Naive thymus-derived CD4-positive, alpha-beta T cell (primary cell): ENCODE results near the gene MRPL3. TPM values are rescaled to one million over a fixed set of nuclear protein-coding genes. Genes with fewer than 3 reads are reported as not detected.
A peak's percentile ranks its signal among the peaks of the same experiment; 100 is the strongest.

ENCODE experiments used
- ATAC-seq: fragments of 150-1000 bp; cut with Tn5 transposase; 2 replicates; pipeline ENCODE4 v1.10.0; 2021; ENCODE audit warnings: mild to moderate bottlenecking, moderate library complexity
- CTCF ChIA-PET: fragments of 350-600 bp; sonication (Branson Sonifier 250); formaldehyde crosslinking; loops from one replicate; lab custom pipeline; 2021; ENCODE audit warnings: antibody characterized with exemption; lab: Charles Lee
- POLR2A ChIA-PET: fragments of 350-600 bp; sonication (Branson Sonifier 250); formaldehyde crosslinking; loops from one replicate; lab custom pipeline; 2021; ENCODE audit warnings: antibody characterized with exemption, inconsistent platforms; lab: Charles Lee
- DNase-seq, 9 donors: peaks; one replicate each; pipeline versions ENCODE4 v3.0.0 to v3.0.0-alpha.2; 2020 to 2022; ENCODE audit warnings: mixed read lengths in 1 of 9
- H3K27ac ChIP-seq: one replicate; pipeline ENCODE4 v1.7.0; 2013; ENCODE audit warnings: mild to moderate bottlenecking, low read depth, low read length, moderate library complexity
- H3K27me3 ChIP-seq, 2 donors: one replicate each; pipeline ENCODE4 v1.7.0; 2013; ENCODE audit warnings: low read length in 2 of 2, mild to moderate bottlenecking in 2 of 2, moderate library complexity in 2 of 2; ENCODE audit not compliant: control insufficient read depth in 2 of 2, insufficient read depth in 2 of 2
- H3K36me3 ChIP-seq, 3 experiments: 1 replicate in 2 of 3; 2 replicates in 1 of 3; pipeline ENCODE4 v1.7.0; 2013; ENCODE audit warnings: low read length in 3 of 3, mild to moderate bottlenecking in 3 of 3, moderate library complexity in 1 of 3; ENCODE audit not compliant: insufficient read depth in 3 of 3, control insufficient read depth in 2 of 3
- H3K4me1 ChIP-seq, 2 donors: one replicate each; pipeline ENCODE4 v1.7.0; 2013; ENCODE audit warnings: low read length in 2 of 2, mild to moderate bottlenecking in 2 of 2, moderate library complexity in 1 of 2; ENCODE audit not compliant: control insufficient read depth in 2 of 2, insufficient read depth in 2 of 2
- H3K4me3 ChIP-seq: 2 replicates; pipeline ENCODE4 v1.7.0; 2013; ENCODE audit warnings: mild to moderate bottlenecking, low read length
- H3K9me3 ChIP-seq, 3 experiments: 1 replicate in 2 of 3; 2 replicates in 1 of 3; pipeline ENCODE4 v1.7.0; 2013; ENCODE audit warnings: low read length in 3 of 3; ENCODE audit not compliant: control insufficient read depth in 2 of 3
- H3K27ac Mint-ChIP-seq, 9 donors: one replicate each; pipeline ENCODE4 v1.8.0; 2020 to 2022; ENCODE audit warnings: mixed read lengths in 9 of 9, mild to moderate bottlenecking in 8 of 9, moderate library complexity in 5 of 9, inconsistent platforms in 2 of 9
- H3K27me3 Mint-ChIP-seq, 5 donors: one replicate each; pipeline ENCODE4 v1.8.0; 2021 to 2022; ENCODE audit warnings: mixed read lengths in 5 of 5, mild to moderate bottlenecking in 1 of 5
- H3K36me3 Mint-ChIP-seq, 5 donors: one replicate each; pipeline ENCODE4 v1.8.0; 2020 to 2022; ENCODE audit warnings: mixed read lengths in 5 of 5, mild to moderate bottlenecking in 3 of 5, inconsistent platforms in 1 of 5
- H3K4me1 Mint-ChIP-seq, 7 donors: one replicate each; pipeline ENCODE4 v1.8.0; 2020 to 2022; ENCODE audit warnings: mixed read lengths in 7 of 7, mild to moderate bottlenecking in 3 of 7, inconsistent platforms in 1 of 7
- H3K4me3 Mint-ChIP-seq, 10 donors: one replicate each; pipeline ENCODE4 v1.8.0; 2020 to 2022; ENCODE audit warnings: mild to moderate bottlenecking in 10 of 10, mixed read lengths in 10 of 10, moderate library complexity in 6 of 10, inconsistent platforms in 2 of 10
- H3K9me3 Mint-ChIP-seq, 11 donors: one replicate each; pipeline ENCODE4 v1.8.0; 2020 to 2022; ENCODE audit warnings: mixed read lengths in 11 of 11, mild to moderate bottlenecking in 4 of 11, inconsistent platforms in 1 of 11, moderate library complexity in 1 of 11
- intact Hi-C, 2 donors: fragments of 100-400 bp; cut with micrococcal nuclease; formaldehyde crosslinking; loops; one replicate each; pipeline ENCODE4 v1.15.1; 2023
- polyA plus RNA-seq, 2 donors: library from polyadenylated mRNA; unstranded; fragments of 300-500 nt; fragmentation: Illumina TruSeq; gene quantifications; one replicate each; pipeline ENCODE4 v1.2.3, GENCODE V29; 2021
- total RNA-seq, 6 experiments: library from RNA in 5 of 6; stranded (reverse) in 5 of 6; gene quantifications; 1 replicate in 5 of 6; 2 replicates in 1 of 6; pipeline ENCODE4 v1.2.3 and lab custom pipeline; 2021 to 2026

Gene MRPL3
- total and polyA plus RNA-seq, 7 experiments from 2014 or later, result 33.8 to 84.4 (median 55.5) TPM

DNA sequence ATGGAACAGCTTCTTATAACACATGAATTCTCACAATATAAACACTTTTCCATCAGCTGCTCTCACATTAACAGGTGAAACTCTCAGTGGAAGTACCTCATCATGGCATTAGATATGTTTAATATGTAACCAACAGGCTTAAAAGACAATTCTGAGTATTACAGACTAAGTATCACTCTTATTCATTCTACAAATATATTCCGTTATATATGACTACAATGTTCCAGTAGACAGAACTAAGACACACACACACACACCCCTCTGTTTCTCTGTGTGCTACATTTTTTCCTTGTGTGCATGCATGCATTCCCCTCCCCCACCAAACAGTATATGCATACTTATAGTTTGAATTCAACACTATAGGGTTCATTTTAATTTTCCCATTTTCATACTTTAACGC lies 32.4 kb downstream of the MRPL3 start:
- Histone ChIP-seq H3K27me3 (no peaks in the 10 kb centered on the region), H3K27ac (no peak overlapping the region), H3K4me1 (no peaks in the 10 kb centered on the region), H3K36me3 (peaks cover 0 to 41% (median 6%) of the 10 kb centered on the region in 3 experiments), H3K4me3 (no peak overlapping the region), H3K9me3 (no peaks in the 10 kb centered on the region)
- Mint-ChIP-seq H3K4me3 (no peak overlapping the region), H3K27me3 (no peaks in the 10 kb centered on the region), H3K36me3 (peaks cover 20 to 49% (median 27%) of the 10 kb centered on the region in 5 donors), H3K4me1 (peaks cover 11 to 30% (median 24%) of the 10 kb centered on the region in 7 donors), H3K27ac (no peak overlapping the region), H3K9me3 (no peaks in the 10 kb centered on the region)
- intact Hi-C loops, result no loop called here
- ChIA-PET CTCF (interaction anchor here (1.5 kb wide), 1 partner anchor 10 kb away, joined by 3 read pairs; no protein-coding TSS in a partner anchor), POLR2A (no interaction called here)
- ATAC-seq (no peak), DNase-seq (no peak)

DNA sequence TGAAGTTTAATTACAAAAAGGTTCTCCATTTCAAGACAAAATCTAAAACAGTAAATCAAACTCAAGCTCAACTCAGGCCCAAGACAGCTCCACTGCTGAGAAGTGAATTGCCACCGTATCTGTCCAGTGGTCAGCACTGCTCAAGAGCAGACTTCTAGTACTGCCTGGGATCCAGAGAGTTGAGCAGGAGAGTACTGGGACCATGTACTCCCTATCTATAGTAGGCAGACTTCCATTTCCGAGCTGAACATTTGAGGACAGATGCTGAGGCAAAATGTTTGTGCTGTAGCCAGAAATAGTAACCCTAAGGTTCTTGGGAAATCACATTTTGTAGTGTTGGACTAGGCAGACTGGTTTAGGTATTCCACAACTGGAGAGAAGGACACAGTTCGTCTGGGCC lies 44.1 kb downstream of the MRPL3 start:
- Histone ChIP-seq H3K9me3 (no peaks in the 10 kb centered on the region), H3K27ac (no peak overlapping the region), H3K4me3 (no peak overlapping the region), H3K36me3 (peaks cover 0 to 17% (median 0%) of the 10 kb centered on the region in 3 experiments), H3K27me3 (no peaks in the 10 kb centered on the region), H3K4me1 (no peaks in the 10 kb centered on the region)
- intact Hi-C loops, result no loop called here
- H3K4me3 Mint-ChIP-seq, result no peak overlapping the region
- ChIA-PET POLR2A (no interaction called here), CTCF (no interaction called here)
- DNase-seq, result no peak
- no peaks in the 10 kb centered on the region for H3K27me3 Mint-ChIP-seq
- H3K9me3 Mint-ChIP-seq, result peaks cover 0 to 2% (median 0%) of the 10 kb centered on the region in 11 donors
- ATAC-seq, result no peak
- peaks cover 7 to 51% (median 16%) of the 10 kb centered on the region in 5 donors for H3K36me3 Mint-ChIP-seq
- no peak overlapping the region for H3K27ac Mint-ChIP-seq
- no peaks in the 10 kb centered on the region for H3K4me1 Mint-ChIP-seq

DNA sequence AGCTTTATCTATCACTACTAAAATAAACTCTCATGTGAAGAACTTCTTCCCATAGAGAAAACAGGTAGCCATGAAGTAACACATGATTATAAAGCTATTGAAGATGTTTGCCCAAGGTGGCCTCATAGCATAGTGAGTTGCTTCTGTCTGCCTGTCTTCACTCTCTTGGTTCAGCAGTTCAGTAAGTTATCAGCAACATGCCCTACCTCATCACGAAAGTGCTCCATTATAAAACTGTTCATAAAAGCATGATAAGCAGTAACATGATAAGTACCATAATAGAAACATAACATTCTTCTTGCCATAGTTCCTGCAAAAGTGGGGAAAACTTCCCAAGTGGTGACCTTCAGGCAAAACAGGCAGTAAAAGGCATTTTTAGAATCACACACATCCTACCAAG lies 45.6 kb downstream of the MRPL3 start:
- H3K9me3 Mint-ChIP-seq, result peaks cover 0 to 4% (median 0%) of the 10 kb centered on the region in 11 donors
- Histone ChIP-seq H3K36me3 (peaks cover 0 to 7% (median 0%) of the 10 kb centered on the region in 3 experiments), H3K4me3 (no peak overlapping the region), H3K4me1 (no peaks in the 10 kb centered on the region), H3K27ac (no peak overlapping the region), H3K9me3 (no peaks in the 10 kb centered on the region), H3K27me3 (no peaks in the 10 kb centered on the region)
- H3K4me1 Mint-ChIP-seq, result no peaks in the 10 kb centered on the region
- H3K27ac Mint-ChIP-seq, result no peak overlapping the region
- peaks cover 0 to 39% (median 12%) of the 10 kb centered on the region in 5 donors for H3K36me3 Mint-ChIP-seq
- ChIA-PET POLR2A (no interaction called here), CTCF (no interaction called here)
- H3K4me3 Mint-ChIP-seq, result no peak overlapping the region
- no peak for ATAC-seq
- DNase-seq, result no peak
- intact Hi-C loops, result no loop called here
- no peaks in the 10 kb centered on the region for H3K27me3 Mint-ChIP-seq

DNA sequence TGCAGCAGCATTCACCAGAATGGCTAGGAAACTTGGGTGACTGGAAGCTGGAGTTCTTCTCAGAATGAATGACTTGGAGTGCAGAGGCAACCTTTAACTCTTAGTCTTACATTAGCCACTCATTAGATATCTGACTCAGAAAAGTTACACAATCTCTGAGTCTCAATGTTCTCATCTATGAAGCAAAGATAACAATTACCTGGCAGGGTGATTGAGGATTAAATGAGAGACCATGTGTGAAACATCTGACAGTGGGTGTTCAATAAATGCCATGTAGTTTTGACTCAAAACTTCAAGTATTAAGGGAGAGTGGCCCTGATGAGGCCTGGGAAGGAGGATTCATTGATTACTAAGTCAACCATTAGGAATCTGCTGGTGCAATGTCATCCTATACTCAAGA lies 48.3 kb downstream of the MRPL3 start:
- no peak for ATAC-seq
- POLR2A ChIA-PET, result no interaction called here
- intact Hi-C loops, result no loop called here
- no peaks in the 10 kb centered on the region for H3K36me3 ChIP-seq
- Mint-ChIP-seq H3K36me3 (peaks cover 0 to 21% (median 5%) of the 10 kb centered on the region in 5 donors), H3K9me3 (peaks cover 0 to 14% (median 0%) of the 10 kb centered on the region in 11 donors), H3K4me1 (no peaks in the 10 kb centered on the region), H3K4me3 (no peak overlapping the region), H3K27ac (peak overlapping the region in 1 of 9 donors; percentile 23), H3K27me3 (no peaks in the 10 kb centered on the region)
- H3K27me3 ChIP-seq, result no peaks in the 10 kb centered on the region
- no peaks in the 10 kb centered on the region for H3K9me3 ChIP-seq
- H3K27ac ChIP-seq, result no peak overlapping the region
- CTCF ChIA-PET, result no interaction called here
- no peak overlapping the region for H3K4me3 ChIP-seq
- DNase-seq, result no peak
- H3K4me1 ChIP-seq, result no peaks in the 10 kb centered on the region

DNA sequence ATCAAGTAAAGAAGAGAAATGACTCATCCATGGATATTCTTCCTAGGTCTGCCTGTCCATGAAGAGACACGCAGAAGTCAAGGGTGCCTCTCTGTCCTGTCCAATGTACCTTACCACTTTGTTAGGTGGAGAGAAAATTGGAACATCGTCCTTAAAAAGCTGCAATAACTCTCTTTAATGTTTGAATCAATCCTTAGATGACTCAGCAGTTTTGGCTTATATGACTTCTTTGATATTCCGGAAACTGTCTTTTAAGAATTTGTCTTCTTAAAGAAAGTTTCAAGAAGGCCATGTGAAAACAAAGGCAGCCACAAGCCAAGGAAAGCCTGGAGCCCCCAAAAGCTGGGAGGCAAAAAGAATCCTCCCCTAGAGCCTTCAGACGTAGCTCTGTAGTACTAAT lies 49.2 kb downstream of the MRPL3 start:
- H3K27me3 Mint-ChIP-seq, result no peaks in the 10 kb centered on the region
- no peak for DNase-seq
- Histone ChIP-seq H3K27ac (no peak overlapping the region), H3K4me3 (no peak overlapping the region), H3K27me3 (no peaks in the 10 kb centered on the region), H3K4me1 (no peaks in the 10 kb centered on the region), H3K9me3 (no peaks in the 10 kb centered on the region), H3K36me3 (no peaks in the 10 kb centered on the region)
- POLR2A ChIA-PET, result no interaction called here
- intact Hi-C loops, result no loop called here
- H3K9me3 Mint-ChIP-seq, result peaks cover 0 to 20% (median 6%) of the 10 kb centered on the region in 11 donors
- no peaks in the 10 kb centered on the region for H3K4me1 Mint-ChIP-seq
- peaks cover 0 to 23% (median 5%) of the 10 kb centered on the region in 5 donors for H3K36me3 Mint-ChIP-seq
- no peak for ATAC-seq
- no peak overlapping the region for H3K27ac Mint-ChIP-seq
- CTCF ChIA-PET, result no interaction called here
- H3K4me3 Mint-ChIP-seq, result no peak overlapping the region

DNA sequence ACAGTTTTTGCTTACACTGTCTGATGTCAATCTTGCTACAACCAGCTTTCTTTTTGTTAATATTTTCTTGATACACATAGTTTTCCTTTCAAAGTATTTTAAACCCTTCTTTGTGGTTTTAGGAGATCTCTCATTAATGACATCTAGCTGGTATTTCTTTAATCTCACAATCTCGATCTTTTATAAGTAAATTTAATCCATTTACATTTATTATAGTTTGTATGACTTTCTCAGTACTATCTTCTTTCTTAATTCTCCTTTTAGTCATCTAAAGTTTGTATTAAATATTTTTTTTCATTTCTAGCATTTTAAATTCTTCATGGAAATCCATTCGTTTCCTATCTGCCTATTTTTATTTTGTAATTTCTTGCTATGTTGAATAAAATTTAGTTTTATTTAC lies 55.4 kb downstream of the MRPL3 start:
- Mint-ChIP-seq H3K9me3 (peaks cover 0 to 33% (median 10%) of the 10 kb centered on the region in 11 donors), H3K36me3 (peaks cover 0 to 11% (median 0%) of the 10 kb centered on the region in 5 donors), H3K4me3 (no peak overlapping the region), H3K4me1 (no peaks in the 10 kb centered on the region), H3K27ac (no peak overlapping the region), H3K27me3 (no peaks in the 10 kb centered on the region)
- no peak overlapping the region for H3K27ac ChIP-seq
- ATAC-seq (no peak), DNase-seq (no peak)
- intact Hi-C loops, result no loop called here
- H3K36me3 ChIP-seq, result no peaks in the 10 kb centered on the region
- no peaks in the 10 kb centered on the region for H3K27me3 ChIP-seq
- H3K4me3 ChIP-seq, result no peak overlapping the region
- ChIA-PET CTCF (no interaction called here), POLR2A (no interaction called here)
- no peaks in the 10 kb centered on the region for H3K9me3 ChIP-seq
- H3K4me1 ChIP-seq, result no peaks in the 10 kb centered on the region

DNA sequence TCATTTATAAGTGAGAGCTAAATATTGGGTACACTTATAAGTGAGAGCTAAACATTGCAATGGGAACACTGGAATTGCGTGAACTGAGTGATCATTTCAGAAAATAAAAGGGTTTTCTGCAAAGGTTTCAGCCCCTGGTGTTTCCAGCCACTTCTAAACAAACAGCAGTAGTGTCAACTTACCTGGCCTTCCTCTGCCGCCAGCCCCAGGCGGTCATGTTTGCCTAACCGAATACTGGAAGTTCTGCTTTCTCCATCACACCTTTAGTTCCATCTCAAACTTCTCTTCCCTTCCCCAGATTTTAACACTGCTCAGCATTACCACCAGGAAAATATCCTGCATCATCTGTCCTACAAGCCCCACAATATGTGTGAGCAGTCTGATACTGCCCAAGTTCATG lies 58.6 kb downstream of the MRPL3 start:
- peaks cover 0 to 6% (median 0%) of the 10 kb centered on the region in 5 donors for H3K27me3 Mint-ChIP-seq
- H3K36me3 Mint-ChIP-seq, result peaks cover 0 to 4% (median 0%) of the 10 kb centered on the region in 5 donors
- H3K4me1 Mint-ChIP-seq, result no peaks in the 10 kb centered on the region
- ATAC-seq (no peak), DNase-seq (no peak)
- Histone ChIP-seq H3K4me1 (no peaks in the 10 kb centered on the region), H3K27me3 (no peaks in the 10 kb centered on the region), H3K9me3 (no peaks in the 10 kb centered on the region), H3K36me3 (no peaks in the 10 kb centered on the region), H3K4me3 (no peak overlapping the region), H3K27ac (no peak overlapping the region)
- intact Hi-C loops, result no loop called here
- POLR2A ChIA-PET, result no interaction called here
- H3K27ac Mint-ChIP-seq, result no peak overlapping the region
- CTCF ChIA-PET, result no interaction called here
- H3K4me3 Mint-ChIP-seq, result no peak overlapping the region
- peaks cover 0 to 25% (median 9%) of the 10 kb centered on the region in 11 donors for H3K9me3 Mint-ChIP-seq
